ENCODE results near the gene GTF2IRD1. TPM values are rescaled to one million over a fixed set of nuclear protein-coding genes. Genes with fewer than 3 reads are reported as not detected.

Gene GTF2IRD1
- total and polyA plus RNA-seq, 8 donors, result 7.1 to 15.9 (median 9.9) TPM

DNA sequence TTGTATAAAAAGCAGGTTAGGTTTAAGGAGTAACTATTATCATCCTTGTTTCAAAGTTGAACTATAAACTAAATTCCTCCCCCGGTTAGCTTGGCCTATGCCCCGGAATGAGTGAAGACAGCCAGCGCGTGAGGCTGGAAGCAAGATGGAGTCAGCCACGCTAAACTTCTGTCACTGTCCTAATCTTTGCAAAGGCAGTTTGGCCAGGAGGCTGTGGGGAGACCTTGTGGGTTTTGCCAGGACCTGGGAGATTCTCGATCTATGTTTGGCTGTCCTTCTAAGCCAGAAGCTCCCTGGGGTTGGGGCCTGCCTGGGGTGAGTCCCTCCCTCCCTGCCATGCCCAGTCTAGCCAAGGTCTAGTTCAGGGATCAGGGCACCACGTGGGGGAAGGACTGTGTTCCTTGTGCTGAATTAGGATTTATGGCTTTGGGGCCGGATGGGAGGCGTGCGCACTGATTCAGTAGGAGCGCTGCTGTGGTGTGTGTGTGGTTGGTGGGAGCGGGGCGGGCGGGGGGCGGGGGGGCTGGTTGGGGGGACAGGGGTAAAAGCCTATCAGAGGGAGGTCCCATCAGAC is 871 bp upstream of the GTF2IRD1 start:
- TF ChIP-seq CTCF (IDR thresholded peaks at IDR 0.05), result no peak
- Histone ChIP-seq H3K36me3 (no peaks in the 10 kb centered on the region), H3K9me3 (no peaks in the 10 kb centered on the region), H3K27ac (peak overlapping the region in 3 of 4 donors; percentile 16 to 39 (median 33)), H3K4me3 (peak overlapping the region in 2 of 4 donors; percentile 76 to 82), H3K4me1 (peaks cover 0 to 9% (median 4%) of the 10 kb centered on the region in 3 donors), H3K27me3 (no peaks in the 10 kb centered on the region)
- FAIRE-seq (no peak), ATAC-seq (peak; percentile 10 to 40 (median 20)), DNase-seq (peak in 3 of 6 donors; percentile 27 to 55 (median 45))
- WGBS, 2 donors, result 25 to 43% methylated on average over 10 to 15 of the region's 15 CpGs
- intact Hi-C loops (cut with DNase I), result loop anchor here in 1 of 3 donors (10.0 kb wide), 1 partner anchor 82 kb away; no protein-coding TSS in a partner anchor

DNA sequence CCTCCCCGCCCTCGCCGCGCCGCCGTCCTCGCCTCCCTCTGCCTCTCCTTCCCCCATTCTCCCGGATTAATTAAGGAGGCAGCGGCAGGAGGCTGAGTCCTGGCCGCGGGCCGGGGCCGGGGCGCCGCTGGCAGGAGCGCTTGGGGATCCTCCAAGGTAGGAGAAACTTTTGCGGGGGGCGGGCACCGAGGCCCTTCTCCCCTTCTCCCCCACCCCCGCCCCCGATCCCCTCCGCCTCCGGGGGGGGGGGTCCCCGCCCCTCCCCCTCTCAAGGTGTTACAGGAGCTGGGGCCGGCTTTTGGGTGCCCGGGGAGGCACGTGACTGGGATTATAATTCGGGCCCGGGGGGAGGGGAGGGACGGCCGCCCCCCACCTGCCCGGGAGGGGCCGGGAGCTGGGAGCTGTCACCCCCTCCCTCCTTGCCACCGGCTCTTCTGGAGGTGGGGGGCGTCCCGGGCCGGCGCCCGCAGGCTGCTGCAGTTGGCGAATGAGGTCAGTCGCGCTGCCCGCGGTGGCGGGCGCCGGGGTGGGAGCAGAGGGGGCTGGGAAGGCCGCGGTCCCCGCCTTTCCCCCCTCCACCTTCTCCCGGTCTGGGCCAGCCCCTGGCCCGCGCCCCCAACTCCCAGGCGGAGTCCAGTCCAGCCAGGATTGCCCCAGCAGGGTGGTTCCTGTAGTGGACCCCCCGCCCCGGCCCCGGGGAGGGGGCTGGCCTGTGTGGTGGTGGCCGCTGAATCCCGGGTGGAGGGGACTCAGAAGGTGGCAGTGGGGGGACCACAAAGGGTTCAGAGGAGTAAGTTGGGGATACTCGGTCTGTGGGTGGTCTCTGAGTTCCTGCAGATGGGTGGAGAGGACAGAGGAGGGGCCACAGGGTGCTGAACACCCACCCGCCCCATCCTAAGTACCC is 567 bp downstream of the GTF2IRD1 start:
- ATAC-seq (peak; percentile 7 to 27 (median 24)), FAIRE-seq (no peak), DNase-seq (peak in 5 of 6 donors; percentile 37 to 86 (median 73))
- Histone ChIP-seq H3K9me3 (no peaks in the 10 kb centered on the region), H3K27me3 (no peaks in the 10 kb centered on the region), H3K4me1 (peaks cover 0 to 9% (median 4%) of the 10 kb centered on the region in 3 donors), H3K4me3 (peak overlapping the region; percentile 53 to 82 (median 64)), H3K27ac (peak overlapping the region; percentile 51 to 83 (median 77)), H3K36me3 (no peaks in the 10 kb centered on the region)
- intact Hi-C loops (cut with DNase I), result loop anchor here in 1 of 3 donors (10.0 kb wide), 1 partner anchor 81 kb away; no protein-coding TSS in a partner anchor
- no peak for TF ChIP-seq CTCF (IDR thresholded peaks at IDR 0.05)
- WGBS, 2 donors, result 2 to 3% methylated on average over 19 to 57 of the region's 61 CpGs

- Histone ChIP-seq H3K4me1 (peaks cover 0 to 9% (median 4%) of the 10 kb centered on the region in 3 donors), H3K27ac (peak overlapping the region; percentile 51 to 83 (median 77)), H3K36me3 (no peaks in the 10 kb centered on the region), H3K27me3 (no peaks in the 10 kb centered on the region), H3K4me3 (peak overlapping the region; percentile 53 to 82 (median 64)), H3K9me3 (no peaks in the 10 kb centered on the region)
- intact Hi-C loops (cut with DNase I), result loop anchor here in 1 of 3 donors (10.0 kb wide), 1 partner anchor 80 kb away; no protein-coding TSS in a partner anchor
- FAIRE-seq (no peak), DNase-seq (peak in 3 of 6 donors; percentile 46 to 84 (median 75)), ATAC-seq (peak; percentile 7 to 19 (median 13))
- TF ChIP-seq CTCF (IDR thresholded peaks at IDR 0.05), result no peak
- 18 to 20% methylated on average over 11 of the region's 11 CpGs for WGBS, 2 donors
Observed at GRCh38 chr7:74454925-74455288, 1.2 kb downstream of the GTF2IRD1 start.

DNA sequence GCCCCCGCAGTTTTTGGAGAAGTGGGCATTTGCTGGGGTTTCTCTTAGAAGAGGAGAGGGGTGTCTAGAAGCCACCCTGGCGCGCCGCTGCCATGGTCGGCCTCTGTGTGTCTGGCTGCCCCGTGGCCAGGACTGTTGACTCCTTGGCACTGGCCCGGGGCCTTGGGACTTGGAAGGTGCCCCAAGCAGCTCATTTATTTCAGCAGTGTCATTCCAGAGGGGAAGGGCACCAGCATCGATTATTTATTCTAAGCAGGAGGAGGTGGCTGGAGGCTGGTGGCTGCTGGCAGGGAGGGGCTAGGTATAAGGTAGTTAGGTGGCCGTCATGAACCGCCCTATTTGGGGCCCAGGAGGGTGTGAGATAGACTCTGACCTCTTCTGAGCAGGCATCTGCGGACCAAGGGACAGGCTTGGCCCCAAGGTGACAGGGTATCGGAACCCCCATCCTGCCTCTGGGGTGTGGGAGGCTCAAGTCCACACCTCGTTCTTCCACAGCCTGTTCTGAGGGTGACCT is 1.6 kb downstream of the GTF2IRD1 start:
- peak; percentile 84 to 94 (median 88) for DNase-seq
- Histone ChIP-seq H3K27ac (peak overlapping the region; percentile 51 to 83 (median 77)), H3K4me3 (peak overlapping the region; percentile 53 to 82 (median 64)), H3K27me3 (no peaks in the 10 kb centered on the region), H3K4me1 (peaks cover 0 to 9% (median 4%) of the 10 kb centered on the region in 3 donors), H3K9me3 (no peaks in the 10 kb centered on the region), H3K36me3 (no peaks in the 10 kb centered on the region)
- TF ChIP-seq CTCF (IDR thresholded peaks at IDR 0.05), result no peak
- FAIRE-seq, result no peak
- 14 to 18% methylated on average over 13 of the region's 13 CpGs for WGBS, 2 donors
- intact Hi-C loops (cut with DNase I), result loop anchor here in 1 of 3 donors (10.0 kb wide), 1 partner anchor 79 kb away; no protein-coding TSS in a partner anchor
- peak; percentile 82 to 88 (median 84) for ATAC-seq
